NK-92 treated with Interleukin-12 subunit alpha and Interleukin-12 subunit beta, amount 100 ng/mL, for 24 hours (cell line): Measurements from ENCODE around the gene CLN6.
"Not testable (repeated sequence)": the region's sequence is repeated elsewhere in the genome, so short reads cannot be mapped to it uniquely, and the experiment has no call there.

Experiments
- DNase-seq: peaks from one replicate; lab custom pipeline; 2025; lab: John Stamatoyannopoulos, UW

The CLN6 gene

GRCh38 chr15:68206711-68207151, 22.8 kb downstream of the CLN6 start:
- no peak for DNase-seq

DNA sequence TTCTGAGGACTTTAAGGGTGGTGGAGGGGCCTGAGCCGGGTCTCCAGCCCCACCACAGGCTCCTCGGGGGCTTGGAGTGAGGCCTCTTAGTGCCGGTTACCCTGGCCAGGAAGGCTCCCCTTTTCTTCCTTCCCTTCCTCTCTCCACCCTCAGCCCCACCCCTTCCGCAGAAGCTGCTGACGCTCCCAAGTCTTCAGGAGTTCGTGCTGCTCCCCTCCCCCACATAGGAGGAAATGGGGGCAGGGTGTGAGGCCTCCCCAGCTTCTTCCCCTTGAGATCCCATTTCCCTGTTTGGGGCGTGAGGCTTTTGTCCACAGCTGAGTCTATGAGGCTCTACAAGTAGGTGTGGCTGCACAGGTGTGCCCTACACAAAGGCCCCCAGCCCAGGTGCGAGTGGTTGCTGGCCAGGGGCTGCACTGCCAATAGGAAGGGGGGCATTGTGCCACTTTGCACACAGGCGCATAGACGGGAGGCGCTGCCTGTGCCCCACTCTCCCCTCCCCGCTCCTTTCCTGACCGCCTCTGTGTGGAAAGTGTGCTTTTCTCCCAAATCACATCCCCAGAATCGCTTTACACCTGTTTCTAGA, 23.5 kb downstream of the CLN6 start:
- no peak for DNase-seq

- DNase-seq, result no peak
Measured at GRCh38 chr15:68205558-68205944, 24.0 kb downstream of the CLN6 start.

DNA sequence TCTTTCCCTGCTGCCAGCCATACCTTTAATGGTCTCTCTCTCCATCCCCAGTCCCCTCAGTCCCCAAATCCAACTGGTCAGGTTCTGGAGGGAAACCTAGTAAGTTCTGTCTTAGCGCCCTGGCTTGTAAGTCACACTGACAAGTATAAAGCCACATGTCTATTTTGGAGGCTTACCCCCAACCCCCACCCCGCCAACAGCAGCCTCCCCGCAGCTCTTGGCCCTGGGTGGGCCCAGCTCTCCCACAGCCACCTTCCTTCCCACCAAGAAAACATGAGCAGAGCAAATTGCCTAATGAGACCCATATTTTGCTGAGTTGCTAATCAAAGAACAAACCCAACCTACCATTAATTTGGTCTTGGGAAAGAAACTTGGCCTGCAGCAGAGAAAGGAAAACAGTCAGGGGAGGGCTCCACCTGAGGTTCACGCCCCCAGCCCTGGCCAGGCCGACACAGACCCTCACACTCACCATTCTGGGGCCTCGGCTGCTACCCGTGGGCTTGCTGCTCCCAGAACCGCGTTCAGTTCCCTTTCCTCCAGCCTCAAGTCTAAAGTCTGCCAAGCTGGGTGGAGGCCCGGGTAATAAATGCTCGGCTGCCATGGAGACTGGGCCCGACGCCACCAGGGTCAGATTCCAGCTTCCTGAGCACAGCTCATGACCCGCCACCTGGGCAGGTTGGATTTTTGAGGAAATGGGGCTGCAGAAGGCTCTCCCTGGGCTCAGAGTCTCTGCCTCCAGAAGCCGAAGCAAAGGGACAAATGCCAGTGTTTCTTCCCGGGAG, 24.6 kb downstream of the CLN6 start, which contains the start of gene CALML4:
Gene CALML4, minus strand, starts transcription at position 557 of the 782 bp plus-strand sequence. Its CDS starts 85 bp downstream, at position 472.
- no peak for DNase-seq

GRCh38 chr15:68204361-68204760, 25.2 kb downstream of the CLN6 start:
- DNase-seq, result no peak

DNA sequence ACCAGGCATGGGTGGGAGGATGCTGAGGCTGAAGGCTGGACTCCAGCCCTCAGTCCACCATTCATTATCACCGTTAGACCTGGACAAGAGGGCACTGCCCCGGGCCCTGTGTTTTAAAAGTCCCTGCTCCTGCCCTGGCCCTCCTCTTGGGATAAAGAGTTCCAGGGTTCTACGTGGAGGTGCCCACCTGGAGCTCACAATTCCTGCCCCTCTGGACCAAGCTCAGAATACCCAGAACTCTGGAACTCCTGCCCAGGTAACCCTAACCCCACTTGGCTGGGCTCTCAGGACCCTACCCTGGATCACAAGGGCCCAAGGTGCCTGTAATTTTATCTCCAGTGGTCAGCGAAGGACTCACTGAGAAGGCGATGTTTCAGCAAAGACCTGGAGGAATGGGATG, 25.6 kb downstream of the CLN6 start:
- DNase-seq, result no peak

DNA sequence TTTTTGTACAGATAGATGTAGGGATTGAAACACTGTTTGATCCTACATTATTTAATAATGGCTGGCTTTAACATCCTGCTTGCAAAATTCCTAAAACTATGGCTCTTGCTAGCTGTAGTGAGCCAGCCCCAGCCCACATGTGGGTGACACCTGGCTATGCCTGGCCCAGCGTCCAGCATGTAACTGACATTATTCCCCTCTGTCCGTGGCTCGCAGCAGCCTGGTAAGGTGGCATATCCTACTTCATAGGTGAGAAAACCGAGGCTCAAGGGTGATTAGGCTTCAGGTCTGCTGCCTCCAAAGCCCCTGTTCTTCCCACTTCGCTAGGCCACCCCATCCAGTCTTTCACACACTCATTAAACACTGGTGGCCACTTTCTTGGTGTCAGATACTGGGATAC, 26.0 kb downstream of the CLN6 start:
- no peak for DNase-seq

DNA sequence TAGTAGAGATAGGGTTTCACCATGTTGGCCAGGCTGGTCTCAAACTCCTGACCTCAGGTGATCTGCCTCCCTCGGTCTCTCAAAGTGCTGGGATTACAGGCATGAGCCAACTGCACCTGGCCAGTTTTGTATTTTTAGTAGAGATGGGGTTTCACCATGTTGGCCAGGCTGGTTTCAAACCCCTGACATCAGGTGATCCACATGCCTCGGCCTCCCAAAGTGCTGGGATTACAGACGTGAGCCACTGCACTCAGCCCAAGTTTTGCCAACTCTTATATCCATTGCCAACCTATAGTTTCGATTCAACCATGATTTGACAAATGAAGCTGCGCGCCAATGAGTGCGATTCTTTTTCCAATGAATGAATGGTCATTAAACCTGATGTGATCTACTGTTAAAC, 26.5 kb downstream of the CLN6 start:
- not testable (repeated sequence) for DNase-seq

- DNase-seq, result no peak
Measured at GRCh38 chr15:68201879-68202261, 27.7 kb downstream of the CLN6 start.

GRCh38 chr15:68201153-68201878, 28.2 kb downstream of the CLN6 start:
- no peak for DNase-seq

DNA sequence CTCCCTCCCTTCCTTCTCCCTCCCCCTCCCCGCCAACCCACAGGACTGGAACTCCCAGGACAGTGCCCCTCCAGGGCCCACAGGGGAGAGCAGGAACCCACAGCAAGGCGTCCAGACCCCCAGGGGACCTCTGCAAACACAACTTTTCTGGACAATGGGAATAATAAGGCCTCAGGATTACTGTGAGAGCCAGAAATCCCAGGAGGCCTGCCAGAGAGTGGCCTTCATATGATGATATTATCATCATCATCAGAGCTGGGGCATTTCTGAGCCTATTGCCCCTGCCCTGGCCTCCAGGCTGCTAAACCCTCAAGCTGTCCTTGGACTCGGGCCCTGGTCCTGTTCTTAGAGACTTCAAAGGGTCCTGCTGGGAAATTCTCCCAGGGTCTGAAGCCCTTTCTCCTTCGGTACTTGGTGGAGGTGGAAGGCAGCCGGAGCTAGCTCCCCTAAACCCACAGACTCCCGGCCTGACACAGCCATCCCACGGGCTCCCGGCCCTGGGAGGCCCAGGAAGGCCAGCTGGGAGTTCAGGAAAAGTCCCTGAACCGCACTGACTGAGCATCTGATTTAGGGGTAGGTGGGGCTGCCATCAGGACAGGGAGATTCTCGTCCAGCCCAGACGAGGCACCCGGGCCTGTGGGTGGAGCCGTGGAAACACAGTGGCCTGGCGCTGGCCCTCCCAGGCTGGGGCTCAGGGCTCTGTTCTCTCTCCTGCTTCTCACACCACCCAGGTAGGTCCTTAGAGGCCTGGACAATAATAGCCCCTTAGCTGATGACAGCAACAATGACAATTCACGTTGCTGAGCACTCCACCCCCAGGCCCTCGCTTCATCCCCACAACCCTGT, 29.3 kb downstream of the CLN6 start:
- no peak for DNase-seq

DNA sequence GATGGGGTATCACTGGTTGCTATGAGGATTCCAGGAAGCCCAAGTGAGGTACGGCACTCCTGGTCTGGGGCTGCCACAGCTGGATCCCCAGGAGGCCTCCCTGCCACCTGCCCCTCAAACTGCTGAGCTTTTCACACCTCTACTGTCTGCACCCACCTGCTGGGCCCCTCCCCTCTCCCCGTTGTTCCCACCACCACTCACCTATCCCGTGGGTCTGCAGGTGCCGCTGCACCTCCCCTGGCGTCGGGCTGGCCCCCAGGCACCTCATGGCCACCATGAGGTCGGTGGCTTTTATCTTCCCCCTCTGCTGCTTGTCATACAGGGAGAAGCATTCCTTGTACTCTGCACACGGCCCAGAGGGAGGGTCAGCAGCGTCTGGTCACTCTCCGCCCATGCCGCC, 30.2 kb downstream of the CLN6 start:
- no peak for DNase-seq

GRCh38 chr15:68197661-68198437, 31.7 kb downstream of the CLN6 start:
- DNase-seq, result no peak

DNA sequence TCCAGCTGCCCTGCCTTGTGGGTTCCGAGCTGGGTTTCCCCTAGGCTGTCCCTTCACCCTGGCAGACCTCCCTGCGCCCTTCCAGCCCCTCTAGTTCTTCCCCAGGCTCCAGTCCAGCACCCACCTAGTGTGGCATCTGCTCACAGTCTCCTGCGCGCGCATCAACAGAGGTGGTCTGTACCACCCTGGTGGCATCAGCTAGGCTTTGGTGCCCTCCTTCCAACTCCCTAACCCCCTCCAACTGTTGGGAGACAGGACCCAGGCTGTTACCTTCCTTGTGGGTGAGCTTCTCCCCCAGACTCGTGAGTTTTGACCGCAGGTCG, 32.4 kb downstream of the CLN6 start:
- no peak for DNase-seq

DNA sequence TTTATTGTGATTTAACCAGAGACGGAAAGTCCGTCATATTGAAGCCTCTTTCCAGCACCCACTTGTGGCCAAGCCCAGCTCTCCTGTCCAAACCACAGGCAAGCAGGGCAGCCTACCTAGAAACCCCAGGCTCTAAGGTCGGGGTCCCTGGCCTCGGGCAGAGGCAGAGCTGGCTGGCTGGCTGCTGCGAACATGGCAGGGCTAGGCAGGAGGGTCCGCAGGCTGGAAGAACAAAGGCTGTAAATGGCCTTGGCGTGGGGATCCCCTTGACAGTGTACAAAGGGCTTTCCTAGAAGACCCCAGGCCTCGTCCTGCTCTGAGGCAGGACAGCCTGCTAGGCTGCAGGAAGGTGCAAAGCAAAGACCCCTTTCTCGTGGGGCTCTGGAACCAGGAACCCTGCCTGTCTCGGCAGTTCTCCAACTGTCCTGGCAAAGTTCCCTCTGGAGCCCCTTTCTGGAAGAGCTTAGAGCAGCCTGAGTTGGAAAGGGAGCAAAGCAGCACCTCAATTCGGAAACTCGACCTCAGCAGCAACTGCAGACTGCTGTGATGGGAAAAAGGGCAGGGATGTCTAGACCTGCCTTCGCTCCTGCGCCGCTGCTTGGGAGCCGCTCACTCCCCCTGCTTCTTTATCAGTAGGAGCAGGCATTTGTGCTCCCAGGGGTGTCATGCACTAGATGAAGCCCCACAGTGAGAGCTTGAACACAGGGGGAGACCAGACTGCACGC, 32.9 kb downstream of the CLN6 start:
- no peak for DNase-seq

GRCh38 chr15:68195336-68196112, 34.0 kb downstream of the CLN6 start:
- no peak for DNase-seq

DNA sequence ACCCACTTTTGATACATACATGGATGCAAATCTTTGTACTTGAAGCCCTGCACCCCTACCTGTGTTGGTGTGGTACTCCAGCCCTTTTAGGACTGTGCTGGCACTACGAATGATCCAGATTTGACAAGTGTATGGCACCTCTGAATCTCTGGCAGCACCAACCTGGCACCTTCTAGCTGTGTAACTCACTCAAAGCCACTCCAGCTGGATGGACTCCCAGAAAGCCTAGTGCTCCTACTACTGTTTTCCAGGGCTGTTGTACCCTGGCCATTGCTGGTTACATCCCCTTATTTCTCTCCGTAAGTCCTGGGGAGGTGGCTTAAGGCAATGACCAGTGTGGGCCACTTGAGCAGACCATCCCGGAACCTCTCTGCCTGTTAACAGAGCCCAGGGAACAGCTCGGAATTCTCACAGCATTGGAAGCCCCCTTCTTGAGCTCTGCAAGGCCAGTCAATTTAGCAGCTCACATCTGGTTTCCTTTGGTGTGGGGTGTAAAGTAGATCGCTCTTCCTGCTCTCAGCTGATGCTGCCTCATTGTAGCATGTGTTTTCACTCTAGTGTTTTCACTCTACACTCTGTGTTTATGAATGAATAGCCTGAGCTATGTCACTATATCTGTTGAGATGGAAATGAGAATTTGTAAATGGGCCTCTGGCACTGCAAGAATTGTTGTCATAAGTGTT, 36.6 kb downstream of the CLN6 start:
- DNase-seq, result no peak

DNA sequence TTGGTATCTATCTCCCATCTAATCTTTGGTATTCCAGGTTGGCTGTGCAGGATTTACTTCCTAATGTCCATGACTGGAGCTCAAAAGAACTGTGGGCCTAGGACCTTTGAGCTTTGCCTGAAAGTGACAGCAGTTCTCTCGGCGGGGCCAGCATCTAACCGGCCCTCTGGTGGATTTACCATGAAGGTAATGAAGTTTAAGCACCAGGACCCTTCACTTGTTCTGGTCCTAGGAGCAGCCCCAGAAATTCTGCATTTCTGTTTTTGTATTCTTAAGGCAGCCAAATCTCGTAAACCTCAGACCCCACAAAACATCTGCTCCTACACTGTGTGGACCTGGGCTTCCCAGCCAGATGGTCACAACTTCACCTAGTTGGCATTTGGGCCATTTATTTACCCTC, 37.4 kb downstream of the CLN6 start:
- no peak for DNase-seq

GRCh38 chr15:68191555-68191954, 38.0 kb downstream of the CLN6 start:
- no peak for DNase-seq
